OCI-M1 (cell line): ENCODE measurements around the gene OR13H1.
"Not testable (repeated sequence)": the region's sequence is repeated elsewhere in the genome, so short reads cannot be mapped to it uniquely, and the experiment has no call there.

Source experiments
- DNase-seq: peaks from one replicate; lab custom pipeline; 2025; lab: John Stamatoyannopoulos, UW

OR13H1 gene, protein sequence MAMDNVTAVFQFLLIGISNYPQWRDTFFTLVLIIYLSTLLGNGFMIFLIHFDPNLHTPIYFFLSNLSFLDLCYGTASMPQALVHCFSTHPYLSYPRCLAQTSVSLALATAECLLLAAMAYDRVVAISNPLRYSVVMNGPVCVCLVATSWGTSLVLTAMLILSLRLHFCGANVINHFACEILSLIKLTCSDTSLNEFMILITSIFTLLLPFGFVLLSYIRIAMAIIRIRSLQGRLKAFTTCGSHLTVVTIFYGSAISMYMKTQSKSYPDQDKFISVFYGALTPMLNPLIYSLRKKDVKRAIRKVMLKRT

DNA sequence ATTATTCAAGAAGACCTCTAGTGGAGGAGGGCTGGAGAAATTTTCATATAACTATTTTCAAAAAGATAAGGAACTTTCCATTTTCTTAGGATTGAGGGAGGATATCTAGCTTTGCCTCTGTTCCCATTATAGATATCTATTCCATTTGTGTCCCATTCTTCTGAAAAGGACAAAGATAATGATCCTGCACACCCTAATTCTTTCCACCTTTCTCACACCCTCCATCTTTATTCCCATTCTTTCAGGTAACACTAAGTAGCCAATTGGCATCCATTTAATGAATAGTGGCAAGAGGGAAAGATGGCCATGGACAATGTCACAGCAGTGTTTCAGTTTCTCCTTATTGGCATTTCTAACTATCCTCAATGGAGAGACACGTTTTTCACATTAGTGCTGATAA, at the start of gene OR13H1:
Gene OR13H1, plus strand, starts transcription at position 301 of the 400 bp plus-strand sequence. Its CDS starts 0 bp downstream, at position 301.
- DNase-seq = no peak

DNA sequence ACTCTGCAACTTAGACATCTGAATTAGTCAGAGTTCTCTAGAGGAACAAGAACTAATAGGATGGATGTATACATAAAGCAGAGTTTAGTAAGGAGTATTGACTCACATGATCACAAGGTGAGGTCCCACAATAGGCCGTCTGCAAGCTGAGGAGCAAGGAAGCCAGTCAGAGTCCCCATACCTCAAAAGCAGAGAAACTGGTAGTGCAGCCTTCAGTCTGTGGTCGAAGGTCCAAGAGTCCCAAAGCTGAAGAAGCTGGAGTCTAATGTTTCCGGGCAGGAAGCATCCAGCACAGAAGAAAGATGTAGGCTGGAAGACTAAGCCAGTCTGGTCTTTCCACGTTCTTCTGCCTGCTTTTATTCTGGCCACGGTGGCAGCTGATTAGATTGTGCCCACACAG, 42.3 kb upstream of the OR13H1 start:
- DNase-seq = not testable (repeated sequence)

DNA sequence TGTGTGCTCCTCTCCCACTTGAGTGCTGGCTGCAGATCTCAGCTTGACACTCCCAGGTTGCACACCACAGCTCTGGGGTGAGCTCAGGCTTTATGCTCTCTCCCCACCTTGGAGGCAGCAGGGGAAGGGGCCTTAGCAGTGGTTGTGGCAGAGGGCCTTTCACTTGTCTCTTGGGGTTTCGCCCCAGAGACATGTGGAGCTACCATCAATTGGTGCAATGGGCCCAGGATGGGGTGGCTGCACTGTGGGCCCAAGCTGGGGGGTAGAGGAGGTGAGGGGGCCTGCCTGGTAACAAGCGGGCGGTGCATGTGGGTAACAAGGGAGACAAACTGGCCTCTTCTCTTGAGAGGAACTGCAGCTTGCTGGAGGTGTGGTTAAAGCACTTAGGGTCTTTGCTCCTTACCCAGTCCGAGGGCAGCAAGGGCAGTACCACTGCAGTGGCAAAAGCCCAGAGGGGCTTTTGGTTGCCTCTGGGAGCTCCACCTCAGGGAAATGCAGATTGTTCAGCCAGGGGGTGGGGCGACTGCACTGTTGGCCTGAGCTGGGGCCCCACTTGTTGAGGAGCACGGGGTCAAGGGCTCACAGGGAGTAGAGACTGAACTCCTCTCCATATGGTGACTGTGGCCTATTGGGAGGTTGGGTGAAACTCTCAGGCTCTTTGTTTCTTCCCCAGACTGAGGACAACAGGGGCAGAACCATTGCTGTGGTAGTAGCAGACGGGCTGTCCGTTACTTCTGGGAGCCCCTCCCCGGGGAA, 30.5 kb upstream of the OR13H1 start:
- DNase-seq = no peak

DNA sequence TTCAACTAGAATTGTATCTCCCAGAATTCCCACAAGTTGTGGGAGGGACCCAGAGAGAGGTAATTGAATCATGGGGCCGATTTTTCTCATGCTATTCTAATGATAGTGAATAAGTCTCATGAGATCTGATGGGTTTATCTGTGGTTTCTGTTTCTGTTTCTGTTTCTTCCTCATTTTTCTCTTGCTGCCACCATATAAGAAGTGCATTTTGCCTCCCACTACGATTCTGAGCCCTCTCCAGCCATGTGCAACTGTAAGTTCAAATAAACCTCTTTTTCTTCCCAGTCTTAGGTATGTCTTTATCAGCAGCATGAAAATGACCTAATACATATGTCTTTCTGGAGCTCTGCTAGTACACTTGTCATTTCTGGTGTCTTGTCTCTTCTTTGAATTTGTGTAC, 22.1 kb upstream of the OR13H1 start:
- DNase-seq = peak; percentile 53

DNA sequence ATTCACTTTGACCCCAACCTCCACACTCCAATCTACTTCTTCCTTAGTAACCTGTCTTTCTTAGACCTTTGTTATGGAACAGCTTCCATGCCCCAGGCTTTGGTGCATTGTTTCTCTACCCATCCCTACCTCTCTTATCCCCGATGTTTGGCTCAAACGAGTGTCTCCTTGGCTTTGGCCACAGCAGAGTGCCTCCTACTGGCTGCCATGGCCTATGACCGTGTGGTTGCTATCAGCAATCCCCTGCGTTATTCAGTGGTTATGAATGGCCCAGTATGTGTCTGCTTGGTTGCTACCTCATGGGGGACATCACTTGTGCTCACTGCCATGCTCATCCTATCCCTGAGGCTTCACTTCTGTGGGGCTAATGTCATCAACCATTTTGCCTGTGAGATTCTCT, 344 bp downstream of the OR13H1 start:
- no peak for DNase-seq

DNA sequence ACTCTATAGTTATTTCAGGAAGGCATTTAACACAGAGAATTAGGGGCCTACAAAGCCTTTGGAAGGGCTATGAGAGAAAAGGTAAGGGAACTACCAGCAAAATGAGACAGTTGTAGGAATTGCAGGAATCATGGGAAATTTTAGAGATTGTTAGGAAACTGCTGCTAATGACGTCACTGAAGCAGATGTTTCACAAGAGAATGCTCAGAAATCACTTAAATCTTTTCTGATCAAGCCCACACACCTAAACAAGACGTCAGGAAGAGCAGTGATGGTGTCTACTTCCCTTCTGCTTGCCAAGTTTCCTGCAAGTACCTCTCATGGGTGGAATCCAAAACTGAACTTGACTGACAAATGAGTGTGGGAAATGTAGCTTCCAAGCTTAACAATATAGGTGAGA, 5.1 kb downstream of the OR13H1 start:
- no peak for DNase-seq

DNA sequence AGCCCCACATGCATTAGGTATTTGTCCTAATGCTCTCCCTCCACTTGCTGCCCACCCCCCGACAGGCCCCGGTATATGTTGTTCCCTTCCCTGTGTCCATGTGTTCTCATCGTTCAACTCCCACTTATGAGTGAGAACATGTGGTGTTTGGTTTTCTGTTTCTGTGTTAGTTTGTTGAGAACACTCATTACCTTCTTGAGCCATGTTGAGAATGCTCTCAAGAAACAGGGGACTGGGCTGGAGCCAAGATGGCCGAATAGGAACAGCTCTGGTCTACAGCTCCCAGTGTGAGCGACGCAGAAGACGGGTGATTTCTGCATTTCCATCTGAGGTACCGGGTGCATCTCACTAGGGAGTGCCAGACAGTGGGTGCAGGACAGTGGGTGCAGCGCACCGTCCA, 8.6 kb downstream of the OR13H1 start:
- not testable (repeated sequence) for DNase-seq

DNA sequence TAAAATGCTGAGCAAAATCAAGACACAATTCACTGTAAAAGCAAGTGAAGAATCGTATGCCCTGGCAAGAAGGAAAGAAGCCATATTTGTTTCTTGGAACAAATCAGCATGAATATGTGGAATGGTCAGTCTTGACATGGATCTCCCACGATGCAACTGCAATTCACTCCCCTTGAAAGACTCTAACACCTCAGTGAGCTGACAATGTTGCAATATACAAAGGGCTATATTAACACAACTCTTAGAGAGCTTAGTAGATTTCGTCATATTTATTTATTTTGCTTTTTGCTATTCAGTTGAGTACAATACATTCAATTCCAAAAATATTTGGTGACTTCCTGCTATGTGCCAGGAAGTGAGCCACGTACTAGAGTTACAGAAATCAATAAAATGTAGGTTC, 14.7 kb downstream of the OR13H1 start:
- DNase-seq = no peak

DNA sequence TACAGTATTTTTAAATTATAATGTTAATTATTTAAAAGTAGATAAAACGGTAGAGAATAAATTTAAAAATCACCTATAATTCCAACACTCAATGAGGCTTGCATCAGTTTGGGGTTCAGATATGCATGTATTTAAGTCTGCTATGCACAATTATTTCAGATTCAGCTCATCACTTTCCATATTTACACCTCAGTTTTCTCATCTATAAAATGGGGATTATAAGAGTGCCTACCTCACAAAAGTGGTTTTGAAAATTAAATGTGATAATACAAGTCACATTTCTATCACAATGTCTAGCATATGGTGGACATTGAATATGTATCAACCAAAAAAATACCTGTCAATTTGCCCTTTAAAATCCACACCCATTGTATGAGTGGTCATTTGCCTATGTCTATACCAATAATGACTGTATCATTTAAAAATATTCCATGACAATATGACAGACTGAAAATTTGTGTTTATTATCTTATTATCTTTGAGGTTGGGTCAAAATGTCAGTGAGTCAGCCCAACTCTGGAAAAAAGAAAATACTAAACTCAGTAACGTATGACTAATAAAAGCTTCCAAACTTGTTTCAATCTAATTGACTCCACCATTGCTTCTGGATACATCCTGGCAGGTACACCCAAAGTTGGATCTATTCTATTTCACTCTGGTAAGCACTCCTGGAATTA, 20.8 kb downstream of the OR13H1 start:
- DNase-seq = no peak

DNA sequence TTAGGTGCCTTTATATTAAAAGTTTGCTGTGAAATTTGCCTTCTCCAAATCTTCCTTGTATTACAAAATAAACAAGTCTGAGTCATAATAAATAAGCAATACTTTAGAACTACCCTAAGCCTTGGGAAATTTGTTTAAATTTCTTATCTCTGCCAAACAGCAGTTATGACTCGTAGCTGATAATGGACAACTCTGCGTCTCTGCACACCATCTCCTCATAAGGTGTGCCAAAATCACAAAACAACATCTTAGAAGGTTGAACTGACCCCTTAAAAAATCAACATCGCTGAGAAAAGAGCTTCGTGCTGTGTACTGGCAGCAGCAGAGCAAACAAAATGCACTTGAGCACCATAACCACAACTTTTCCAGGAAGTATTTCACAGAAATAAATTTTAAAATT, 22.0 kb downstream of the OR13H1 start:
- peak; percentile 50 for DNase-seq

DNA sequence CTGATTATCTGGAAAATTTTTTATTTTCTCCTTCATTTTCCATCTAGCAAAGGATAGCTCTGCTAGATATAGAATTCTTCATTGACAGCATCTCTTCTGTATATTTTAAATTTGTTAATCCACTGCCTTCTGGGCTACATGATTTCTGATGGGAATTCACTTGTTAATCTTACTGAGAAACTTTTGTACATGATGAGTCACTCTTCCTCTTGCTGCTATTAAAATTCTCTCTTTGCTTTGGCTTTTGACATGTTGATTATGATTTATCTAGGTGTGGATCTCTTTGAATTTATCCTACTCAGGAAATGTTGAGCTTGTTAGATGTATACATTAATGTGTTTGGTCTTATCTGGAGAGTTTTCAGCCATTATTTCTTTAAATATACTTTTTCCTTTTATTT, 27.5 kb downstream of the OR13H1 start:
- DNase-seq = no peak

DNA sequence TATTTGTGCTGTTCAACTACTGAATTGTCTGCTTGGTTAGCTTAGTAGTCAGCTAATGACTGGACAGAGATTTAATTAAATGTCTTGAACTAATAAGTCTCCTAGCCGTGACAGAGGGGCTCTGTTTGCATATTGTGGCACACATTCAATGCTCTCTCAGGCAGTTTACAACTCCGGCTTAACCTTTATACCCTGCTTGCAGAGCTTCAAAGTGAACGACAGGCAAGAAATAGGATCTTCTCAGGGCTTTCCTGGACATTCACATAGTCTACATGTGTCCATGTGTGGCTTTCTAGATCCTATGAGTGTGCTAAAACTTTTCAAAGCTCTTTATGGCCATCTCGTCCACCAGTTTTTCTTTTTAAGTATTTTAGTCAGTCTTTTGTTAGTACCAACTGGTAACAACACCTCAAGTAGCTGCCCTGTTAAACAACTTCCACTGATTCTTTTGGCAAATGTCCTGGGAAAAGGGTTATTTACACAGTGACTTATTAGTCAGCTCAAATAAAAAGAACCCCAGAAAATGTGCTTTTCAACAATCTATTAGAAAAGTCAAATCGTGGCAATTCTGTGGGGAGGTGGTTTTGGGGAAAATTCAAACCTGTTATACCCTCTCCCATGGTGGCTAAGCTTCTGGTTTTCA, 28.6 kb downstream of the OR13H1 start:
- no peak for DNase-seq

DNA sequence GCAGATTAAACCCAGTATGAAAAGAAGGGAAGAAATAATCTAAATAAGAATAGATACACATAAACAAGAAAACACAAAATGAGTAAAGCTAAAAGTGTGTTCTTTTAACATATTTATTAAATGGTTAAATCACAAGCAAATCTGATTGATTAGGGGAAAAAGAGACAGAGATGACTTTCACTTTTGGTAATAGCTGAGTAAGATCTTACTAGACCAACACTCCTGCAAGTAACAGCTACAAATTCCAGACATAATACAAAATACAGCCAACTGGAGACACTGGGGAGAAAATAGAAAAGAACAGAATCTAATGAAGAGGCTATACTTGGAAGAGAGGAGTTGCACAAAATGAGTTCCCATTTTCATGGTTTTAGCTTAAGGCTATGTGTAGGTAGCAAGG, 33.5 kb downstream of the OR13H1 start:
- DNase-seq = no peak

DNA sequence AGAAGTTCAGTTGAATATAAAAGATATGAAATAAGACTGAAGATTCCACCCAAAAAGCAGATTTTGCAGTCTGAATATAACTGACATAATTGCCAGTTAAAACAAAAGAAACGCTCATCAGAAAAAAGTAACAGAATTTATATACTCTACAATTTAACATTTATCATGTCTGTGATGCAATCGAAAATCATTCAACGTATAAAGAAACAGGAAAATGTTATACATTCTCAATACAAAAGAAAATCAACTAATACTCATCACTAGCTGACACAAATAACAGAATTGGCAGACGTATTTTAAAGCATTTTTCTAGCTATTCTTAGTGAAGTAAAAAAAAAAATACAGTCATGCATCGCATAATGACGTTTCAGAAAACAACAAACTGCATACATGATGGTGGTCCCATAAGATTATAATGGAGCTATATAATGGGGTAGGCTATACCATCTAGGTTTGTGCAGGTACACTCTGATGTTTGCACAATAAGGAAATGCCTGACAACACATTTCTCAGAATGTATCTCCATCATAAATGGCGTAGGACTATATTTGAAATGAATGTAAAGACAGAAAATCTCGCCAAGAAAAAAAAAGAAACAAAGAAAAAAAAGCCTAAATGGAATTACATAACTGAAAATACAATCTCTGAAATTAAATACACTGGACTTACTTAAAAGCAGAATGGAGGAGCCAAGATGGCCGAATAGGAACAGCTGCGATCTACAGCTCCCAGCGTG, 34.3 kb downstream of the OR13H1 start:
- DNase-seq = no peak

DNA sequence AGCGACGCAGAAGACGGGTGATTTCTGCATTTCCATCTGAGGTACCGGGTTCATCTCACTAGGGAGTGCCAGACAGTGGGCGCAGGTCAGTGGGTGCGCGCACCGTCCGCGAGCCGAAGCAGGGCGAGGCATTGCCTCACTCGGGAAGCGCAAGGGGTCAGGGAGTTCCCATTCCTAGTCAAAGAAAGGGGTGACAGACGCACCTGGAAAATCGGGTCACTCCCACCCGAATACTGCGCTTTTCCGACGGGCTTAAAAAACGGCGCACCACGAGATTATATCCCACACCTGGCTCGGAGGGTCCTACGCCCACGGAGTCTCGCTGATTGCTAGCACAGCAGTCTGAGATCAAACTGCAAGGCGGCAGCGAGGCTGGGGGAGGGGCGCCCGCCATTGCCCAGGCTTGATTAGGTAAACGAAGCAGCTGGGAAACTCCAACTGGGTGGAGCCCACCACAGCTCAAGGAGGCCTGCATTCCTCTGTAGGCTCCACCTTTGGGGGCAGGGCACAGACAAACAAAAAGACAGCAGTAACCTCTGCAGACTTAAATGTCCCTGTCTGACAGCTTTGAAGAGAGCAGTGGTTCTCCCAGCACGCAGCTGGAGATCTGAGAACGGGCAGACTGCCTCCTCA, 35.0 kb downstream of the OR13H1 start:
- not testable (repeated sequence) for DNase-seq

DNA sequence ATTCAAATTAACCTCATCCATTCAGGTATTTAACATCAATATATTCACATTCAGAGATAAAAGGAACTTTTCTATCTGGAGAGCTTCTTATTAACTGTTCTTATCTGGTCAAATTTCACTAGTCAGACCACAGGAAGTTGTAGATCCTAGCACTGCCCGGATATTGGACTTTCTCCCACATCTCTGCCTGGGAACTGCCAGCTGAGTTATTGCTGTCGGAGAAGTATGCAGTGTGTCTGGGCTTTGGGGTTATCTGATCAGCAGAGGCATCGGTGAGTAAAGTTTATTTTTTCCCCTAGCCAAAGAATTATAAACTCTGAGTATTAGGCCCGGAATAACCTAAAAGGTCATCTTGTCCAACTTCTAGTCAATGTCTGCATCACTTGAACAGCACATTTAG, 45.1 kb downstream of the OR13H1 start:
- DNase-seq = no peak
